Right lobe of liver (tissue), 6 donors: ENCODE data around the gene MYO3B. TPM values are rescaled to one million over a fixed set of nuclear protein-coding genes. Genes with fewer than 3 reads are reported as not detected.

ENCODE experiments used
- ATAC-seq, 4 donors: fragments of 200-7000 bp; cut with Tn5 transposase; one replicate each; pipeline ENCODE4 v1.9.1; 2020; ENCODE audit warnings: mild to moderate bottlenecking in 4 of 4, moderate library complexity in 4 of 4
- DNase-seq, 3 donors: peaks; one replicate each; pipeline ENCODE4 v3.0.0-alpha.2; 2020
- H3K27ac ChIP-seq, 3 donors: fragments of 200-600 bp; one replicate each; pipeline ENCODE4 v1.8.0; 2022
- H3K27me3 ChIP-seq, 2 donors: fragments of 200-600 bp; one replicate each; pipeline ENCODE4 v1.8.0; 2022
- H3K36me3 ChIP-seq, 4 donors: fragments of 200-600 bp; sonication (generic) in 1 of 4; one replicate each; pipeline versions ENCODE4 v1.5.1 to v1.8.0; 2017 to 2022; ENCODE audit warnings: control low read depth in 1 of 4
- H3K4me1 ChIP-seq, 4 donors: fragments of 200-600 bp; sonication (generic) in 1 of 4; one replicate each; pipeline versions ENCODE4 v1.5.1 to v1.8.0; 2017 to 2022; ENCODE audit warnings: control low read depth in 1 of 4
- H3K4me3 ChIP-seq, 3 donors: fragments of 200-600 bp; one replicate each; pipeline ENCODE4 v1.8.0; 2022
- H3K9me3 ChIP-seq, 4 donors: fragments of 200-600 bp; sonication (generic) in 1 of 4; one replicate each; pipeline versions ENCODE4 v1.5.1 to v1.8.0; 2017 to 2022; ENCODE audit warnings: control low read depth in 1 of 4
- POLR2A ChIP-seq: fragments of 450-650 bp; IDR thresholded peaks from one replicate; pipeline ENCODE4 v1.6.1; 2017; ENCODE audit warnings: antibody characterized with exemption, mild to moderate bottlenecking
- WGBS: methylation state at CpG from one replicate; pipeline ENCODE4 v1.1.6; 2018; ENCODE audit warnings: low coverage, low lambda C conversion rate; ENCODE audit not compliant: insufficient coverage; ENCODE audit errors: missing lambda C conversion rate; 5-methylcytosine and 5-hydroxymethylcytosine counted together
- intact Hi-C, 2 donors: fragments of 100-400 bp; cut with DNase I; formaldehyde crosslinking; loops; one replicate each; pipeline versions ENCODE4 v1.11.2 to v1.14.1; 2022
- total RNA-seq, 6 experiments: library from RNA; depleted of rRNA in 2 of 6; stranded (reverse); fragments of >200 nt in 2 of 6; fragmentation: NEBNext Ultra II Directional in 3 of 6; extraction: Animal tissue kit (Norgen Biotek cat#: 25700) in 3 of 6; gene quantifications; one replicate each; pipeline versions ENCODE4 v1.1.0 to v1.2.4, GENCODE V29; 2016 to 2023
- TF ChIP-seq, protein P1 (sequence below), 4 donors: fragments of 200-600 bp in 3 of 4; fragments of 450-650 bp in 1 of 4; IDR thresholded peaks; one replicate each; pipeline versions ENCODE4 v1.5.1 to v1.8.0; 2016 to 2022; ENCODE audit warnings: antibody characterized with exemption in 4 of 4, mild to moderate bottlenecking in 2 of 4
- donor health status: DM: no; HTN: yes; CAD: no.
- donor health status: DM: no; HTN: no; CAD: no.
- donor health status: DM: no; HTN: no; CAD: no.
- donor health status: DM: no; HTN: yes; CAD: no.
- donor health status: DM: no; HTN: yes; CAD: no.

The MYO3B gene
- total RNA-seq, 6 experiments from 2014 or later, result 0.18 to 0.25 TPM; not detected in 4

DNA sequence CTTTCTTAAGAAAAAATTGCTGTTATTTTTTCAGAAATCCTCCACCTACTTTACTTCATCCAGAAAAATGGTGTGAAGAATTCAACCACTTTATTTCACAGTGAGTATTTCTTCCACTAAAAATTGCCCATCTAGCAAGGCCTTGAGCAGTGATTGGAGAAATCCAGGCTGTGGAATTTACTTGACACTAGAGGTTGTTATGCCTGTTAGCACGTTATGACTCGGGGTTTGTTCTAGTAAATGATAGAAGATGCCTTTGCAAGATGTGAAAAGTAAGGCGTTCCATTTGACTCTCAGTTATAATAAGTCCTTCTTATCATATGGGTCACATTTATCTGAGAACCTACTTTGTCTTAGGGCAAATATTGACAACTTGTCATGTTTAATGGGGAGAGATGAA, 157.4 kb downstream of the MYO3B start:
- H3K4me1 ChIP-seq, result no peaks in the 10 kb centered on the region
- TF ChIP-seq, protein P1, sequence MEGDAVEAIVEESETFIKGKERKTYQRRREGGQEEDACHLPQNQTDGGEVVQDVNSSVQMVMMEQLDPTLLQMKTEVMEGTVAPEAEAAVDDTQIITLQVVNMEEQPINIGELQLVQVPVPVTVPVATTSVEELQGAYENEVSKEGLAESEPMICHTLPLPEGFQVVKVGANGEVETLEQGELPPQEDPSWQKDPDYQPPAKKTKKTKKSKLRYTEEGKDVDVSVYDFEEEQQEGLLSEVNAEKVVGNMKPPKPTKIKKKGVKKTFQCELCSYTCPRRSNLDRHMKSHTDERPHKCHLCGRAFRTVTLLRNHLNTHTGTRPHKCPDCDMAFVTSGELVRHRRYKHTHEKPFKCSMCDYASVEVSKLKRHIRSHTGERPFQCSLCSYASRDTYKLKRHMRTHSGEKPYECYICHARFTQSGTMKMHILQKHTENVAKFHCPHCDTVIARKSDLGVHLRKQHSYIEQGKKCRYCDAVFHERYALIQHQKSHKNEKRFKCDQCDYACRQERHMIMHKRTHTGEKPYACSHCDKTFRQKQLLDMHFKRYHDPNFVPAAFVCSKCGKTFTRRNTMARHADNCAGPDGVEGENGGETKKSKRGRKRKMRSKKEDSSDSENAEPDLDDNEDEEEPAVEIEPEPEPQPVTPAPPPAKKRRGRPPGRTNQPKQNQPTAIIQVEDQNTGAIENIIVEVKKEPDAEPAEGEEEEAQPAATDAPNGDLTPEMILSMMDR (IDR thresholded peaks at IDR 0.05), result no peak
- TF ChIP-seq POLR2A, result no peak
- no peak overlapping the region for H3K27ac ChIP-seq
- intact Hi-C loops, result no loop called here
- WGBS, result 62% methylated on average over 3 of the region's 3 CpGs
- no peaks in the 10 kb centered on the region for H3K36me3 ChIP-seq
- ATAC-seq (no peak), DNase-seq (no peak)
- no peak overlapping the region for H3K4me3 ChIP-seq
- no peaks in the 10 kb centered on the region for H3K27me3 ChIP-seq
- H3K9me3 ChIP-seq, result no peaks in the 10 kb centered on the region

DNA sequence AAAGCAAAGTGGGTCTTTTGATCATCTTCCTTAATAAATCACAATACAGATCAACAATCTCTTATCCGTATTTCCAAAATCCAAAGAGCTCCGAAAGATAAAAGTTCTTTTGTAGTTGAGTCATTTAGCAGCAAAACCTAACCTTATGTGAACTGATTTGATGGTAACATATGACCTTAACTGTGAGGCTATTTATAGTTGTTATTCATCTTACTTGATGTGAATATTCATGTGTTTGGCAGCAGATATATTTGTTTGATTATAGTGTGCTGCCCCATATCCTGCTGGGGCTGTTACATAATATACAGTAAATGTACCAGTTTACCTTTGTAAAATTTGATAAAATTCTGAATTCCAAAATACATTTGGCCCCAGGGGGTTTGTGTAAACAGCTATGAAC, 158.5 kb downstream of the MYO3B start:
- Histone ChIP-seq H3K4me3 (no peak overlapping the region), H3K27ac (no peak overlapping the region), H3K9me3 (no peaks in the 10 kb centered on the region), H3K36me3 (no peaks in the 10 kb centered on the region), H3K4me1 (no peaks in the 10 kb centered on the region), H3K27me3 (no peaks in the 10 kb centered on the region)
- ATAC-seq (no peak), DNase-seq (no peak)
- TF ChIP-seq, protein P1 (IDR thresholded peaks at IDR 0.05), result no peak
- no peak for TF ChIP-seq POLR2A
- intact Hi-C loops, result no loop called here
- 83% methylated on average over 2 of the region's 2 CpGs for WGBS

DNA sequence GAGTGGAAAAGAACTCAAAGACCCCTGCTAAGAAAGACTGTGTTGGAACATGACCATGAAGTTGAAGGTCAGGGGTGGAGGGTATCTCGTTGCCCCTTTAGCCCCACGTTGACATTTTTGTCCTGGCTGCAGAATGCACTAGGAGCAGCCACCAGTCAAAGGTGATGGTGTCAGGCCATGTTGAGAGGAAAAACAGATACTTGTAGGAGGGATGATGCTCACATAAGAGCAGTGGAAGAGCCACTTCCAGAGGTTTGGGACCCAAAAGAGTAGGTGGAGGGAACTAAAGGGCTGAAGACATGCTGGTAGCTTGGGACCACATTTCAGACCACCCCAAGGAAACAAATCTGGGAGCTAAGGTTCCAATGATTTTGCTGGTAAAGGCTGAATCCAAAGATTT, 159.0 kb downstream of the MYO3B start:
- intact Hi-C loops, result no loop called here
- ATAC-seq (no peak), DNase-seq (no peak)
- Histone ChIP-seq H3K4me3 (no peak overlapping the region), H3K4me1 (no peaks in the 10 kb centered on the region), H3K27ac (no peak overlapping the region), H3K27me3 (no peaks in the 10 kb centered on the region), H3K36me3 (no peaks in the 10 kb centered on the region), H3K9me3 (no peaks in the 10 kb centered on the region)
- WGBS, result 54% methylated on average over 2 of the region's 2 CpGs
- no peak for TF ChIP-seq POLR2A
- TF ChIP-seq, protein P1 (IDR thresholded peaks at IDR 0.05), result no peak

DNA sequence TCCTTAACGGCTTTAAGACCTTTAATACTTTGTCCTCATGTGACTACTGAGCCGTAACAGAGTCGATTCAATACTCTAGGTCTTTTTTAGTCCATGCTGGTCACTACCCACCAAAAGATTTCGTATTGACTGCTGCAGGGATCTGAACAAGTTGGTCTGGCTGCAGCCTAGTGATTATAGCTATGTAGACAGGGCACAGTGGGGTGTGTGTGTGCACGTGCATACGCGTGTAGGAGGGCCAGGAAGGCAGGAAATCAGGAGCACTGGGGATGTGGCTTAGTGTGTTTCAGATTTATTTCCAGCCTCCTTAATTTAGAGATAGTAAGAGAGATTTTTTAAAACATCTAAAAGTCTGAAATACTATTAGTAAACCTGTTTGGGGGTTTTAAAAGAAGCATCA, 161.4 kb downstream of the MYO3B start:
- ATAC-seq, result no peak
- Histone ChIP-seq H3K4me1 (no peaks in the 10 kb centered on the region), H3K36me3 (no peaks in the 10 kb centered on the region), H3K9me3 (no peaks in the 10 kb centered on the region), H3K4me3 (no peak overlapping the region), H3K27ac (no peak overlapping the region), H3K27me3 (no peaks in the 10 kb centered on the region)
- no peak for DNase-seq
- TF ChIP-seq, protein P1 (IDR thresholded peaks at IDR 0.05), result no peak
- TF ChIP-seq POLR2A, result no peak
- intact Hi-C loops, result no loop called here
- 42% methylated on average over 7 of the region's 7 CpGs for WGBS
